ENCODE results near the gene PPHLN1.
A peak's percentile ranks its signal among the peaks of the same experiment; 100 is the strongest.

Gene PPHLN1

DNA sequence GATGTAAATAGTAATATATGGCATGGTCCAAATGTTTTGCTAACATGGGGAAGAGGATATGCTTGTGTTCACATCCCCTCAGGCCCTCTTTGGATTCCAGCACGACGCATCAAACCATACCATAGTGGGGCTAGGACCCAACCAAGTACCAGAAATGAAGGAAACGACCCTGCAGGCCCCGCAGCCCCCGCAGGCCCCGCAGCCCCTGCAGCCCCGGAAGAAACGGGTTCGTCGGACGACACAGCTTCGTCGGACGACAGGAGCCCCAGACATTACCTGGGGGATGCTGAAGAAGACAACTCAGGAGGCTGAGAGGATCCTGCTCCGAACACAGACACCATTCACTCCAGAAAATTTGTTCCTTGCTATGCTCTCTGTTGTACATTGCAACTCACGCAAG is 119.9 kb downstream of the PPHLN1 start:
- no peak for DNase-seq

DNA sequence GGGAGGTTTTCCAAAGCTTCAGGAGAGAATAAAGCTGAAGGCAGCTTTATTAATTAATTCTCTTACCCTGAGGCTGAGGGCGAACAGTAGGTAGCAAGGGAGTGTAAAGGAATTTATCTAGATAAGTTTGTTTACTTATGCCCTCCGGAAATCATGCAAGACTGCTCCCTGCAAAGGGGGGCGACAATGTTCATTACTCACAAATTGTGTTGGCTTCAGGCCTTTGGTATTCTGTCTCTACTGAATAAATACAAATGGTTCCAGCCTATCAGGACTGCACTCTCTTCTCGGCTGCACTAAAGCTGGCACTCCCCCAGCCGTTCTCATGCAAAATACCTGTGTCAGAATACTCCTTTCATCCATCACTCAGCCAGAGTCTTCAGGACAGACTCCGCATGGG is 120.8 kb downstream of the PPHLN1 start:
- DNase-seq = no peak

DNA sequence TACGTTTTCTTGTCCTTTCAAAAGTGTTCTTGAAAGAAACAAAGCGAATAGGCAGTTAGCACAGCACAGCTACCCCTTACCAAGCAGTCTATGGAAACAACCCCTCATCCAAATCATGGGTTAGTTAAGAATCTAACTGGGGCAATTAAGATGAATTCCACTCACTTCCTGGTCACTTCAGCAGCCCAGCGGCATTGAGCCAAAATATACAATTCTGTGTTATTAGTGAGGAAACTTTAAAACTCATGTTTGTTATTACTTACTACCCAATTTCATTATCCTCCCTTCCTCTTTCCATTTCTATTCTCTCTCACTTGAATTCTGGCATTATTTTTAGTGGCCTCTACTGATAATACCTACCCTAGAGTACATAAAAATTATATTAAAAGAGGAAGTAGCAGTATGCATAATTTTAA is 121.4 kb downstream of the PPHLN1 start:
- DNase-seq = no peak

DNA sequence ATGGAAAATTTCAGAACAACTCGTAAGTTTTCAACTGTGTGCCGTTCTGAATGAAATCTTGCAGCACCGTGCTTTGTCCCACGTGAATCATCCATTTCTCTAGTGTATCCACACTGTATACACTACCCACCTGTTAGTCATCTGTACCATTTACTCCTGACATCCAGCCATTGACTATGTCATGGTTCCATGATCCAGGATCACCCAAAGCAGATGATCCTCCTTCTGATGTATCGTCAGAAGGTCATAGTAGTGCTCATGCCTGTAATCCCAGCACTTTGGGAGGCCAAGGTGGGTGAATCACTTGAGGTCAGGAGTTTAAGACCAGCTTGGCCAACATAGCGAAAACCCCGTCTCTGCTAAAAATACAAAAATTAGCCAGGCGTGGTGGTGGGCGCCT is 122.9 kb downstream of the PPHLN1 start:
- no peak for DNase-seq

DNA sequence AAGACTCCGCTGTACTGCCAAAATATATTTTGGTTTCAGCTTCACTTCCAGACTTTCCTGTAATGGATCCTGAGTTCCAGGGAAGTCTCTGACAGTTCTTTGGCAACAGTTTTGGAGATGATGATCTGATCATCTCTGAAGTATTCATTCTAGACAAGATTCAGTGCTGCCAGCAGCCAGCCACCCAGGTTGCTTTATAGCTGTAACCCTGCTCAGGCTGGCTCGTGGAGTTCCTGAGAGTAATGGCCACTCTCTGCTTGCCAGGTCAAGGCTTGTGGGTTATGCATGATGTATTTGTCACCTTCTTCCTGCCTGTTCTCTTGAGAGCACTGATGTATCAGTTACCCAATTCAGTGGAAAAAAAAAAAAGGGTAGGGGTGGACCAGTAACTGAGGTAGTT is 124.3 kb downstream of the PPHLN1 start:
- no peak for DNase-seq

DNA sequence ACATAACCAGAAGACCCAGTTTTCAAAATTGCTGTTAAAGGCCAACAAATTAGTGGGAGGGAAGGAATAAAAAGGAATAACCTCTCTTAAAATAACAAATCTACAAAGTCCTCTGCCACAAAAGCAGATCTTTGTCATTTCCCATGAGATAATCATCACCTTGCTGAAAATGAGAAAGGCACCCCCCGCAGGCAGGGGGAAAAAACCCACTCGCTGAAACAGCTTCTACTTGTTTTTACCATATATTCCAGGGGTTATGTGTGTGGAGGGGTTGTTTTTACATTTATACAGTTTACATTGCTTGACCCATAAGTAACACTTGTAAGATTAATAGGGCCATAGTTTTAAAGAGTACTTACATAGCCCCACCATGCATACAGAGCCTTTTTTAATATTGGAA is 132.6 kb downstream of the PPHLN1 start:
- no peak for DNase-seq

DNA sequence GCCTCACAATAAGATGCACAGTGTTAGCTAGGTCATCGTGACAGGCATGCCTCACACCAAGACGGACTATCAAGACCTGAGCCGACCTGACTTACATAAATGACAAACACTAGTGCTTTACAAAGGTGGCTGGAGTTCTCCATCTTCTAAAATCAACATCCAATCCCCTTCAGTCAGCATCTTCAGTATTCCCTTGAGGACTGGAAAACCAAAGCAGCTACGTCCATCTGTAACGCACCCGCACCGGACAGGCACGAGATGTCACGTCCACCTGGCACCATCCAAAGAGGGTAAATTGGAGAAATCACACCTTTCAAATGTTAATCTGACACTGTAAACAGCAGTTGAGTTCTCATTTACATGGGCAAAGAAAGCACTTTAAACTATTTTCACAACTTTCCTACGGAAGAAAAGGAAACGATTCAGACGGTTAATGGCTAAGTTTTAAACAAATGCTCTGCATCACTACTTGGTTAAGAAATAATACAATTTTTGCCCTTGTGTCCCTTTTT is 133.4 kb downstream of the PPHLN1 start:
- DNase-seq = no peak

DNA sequence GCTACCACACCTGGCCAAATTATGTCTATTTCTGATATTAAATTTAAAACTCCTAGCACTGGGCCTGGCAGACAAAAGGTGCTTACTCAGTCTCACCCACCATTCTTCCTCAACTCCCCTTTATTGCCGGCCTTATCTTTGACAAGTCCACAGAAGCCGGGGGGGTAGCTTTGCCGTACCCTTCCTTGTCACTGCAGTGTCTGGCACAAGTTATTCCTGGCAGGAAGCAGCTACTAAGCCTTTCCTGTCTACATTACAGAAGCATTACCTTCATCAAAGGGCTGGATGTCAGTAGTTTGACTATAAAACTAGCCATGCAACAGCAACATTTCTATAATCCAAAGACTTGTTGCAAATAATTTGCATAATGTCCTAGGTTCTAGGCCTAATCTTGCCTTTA is 136.5 kb downstream of the PPHLN1 start:
- DNase-seq = no peak

DNA sequence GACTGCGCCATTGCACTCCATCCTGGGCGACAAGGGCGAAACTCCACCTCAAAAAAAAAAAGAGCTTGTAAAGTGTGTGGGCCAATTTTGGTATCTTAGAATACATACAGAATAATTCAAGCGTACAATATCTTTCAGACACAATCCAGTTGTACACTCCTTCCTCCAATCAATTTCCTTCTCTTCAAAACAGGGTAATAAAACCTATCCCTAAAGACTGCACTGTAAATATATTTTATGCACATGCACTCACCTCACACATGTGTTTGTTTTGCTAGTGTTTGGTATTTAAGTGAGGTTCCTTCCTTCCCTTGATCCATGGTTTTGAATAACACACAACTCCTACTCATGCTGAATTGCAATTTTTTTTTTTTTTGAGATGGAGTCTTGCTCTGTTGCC is 137.7 kb downstream of the PPHLN1 start:
- no peak for DNase-seq

DNA sequence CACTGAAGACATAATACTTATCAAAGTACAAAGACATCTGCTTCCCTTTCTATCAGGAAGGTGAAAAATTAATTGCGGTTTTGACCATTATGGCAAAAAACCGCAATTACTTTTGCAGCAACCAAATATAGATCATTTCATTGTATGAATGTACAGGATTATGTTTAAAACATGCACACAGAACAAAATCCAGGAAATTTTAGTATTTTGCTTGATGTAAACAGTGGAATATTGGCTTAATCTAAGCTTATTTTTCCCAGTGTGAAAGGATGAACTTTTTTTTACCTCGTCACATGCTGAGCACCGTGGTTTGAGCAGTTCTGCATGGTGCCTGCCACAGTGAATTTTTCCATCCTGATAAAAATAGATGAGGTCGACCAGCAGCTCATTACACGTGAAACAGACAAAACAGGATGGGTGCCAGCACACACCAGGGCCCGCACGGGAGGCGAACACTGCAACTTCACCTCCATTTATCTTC is 142.4 kb downstream of the PPHLN1 start:
- DNase-seq = no peak

DNA sequence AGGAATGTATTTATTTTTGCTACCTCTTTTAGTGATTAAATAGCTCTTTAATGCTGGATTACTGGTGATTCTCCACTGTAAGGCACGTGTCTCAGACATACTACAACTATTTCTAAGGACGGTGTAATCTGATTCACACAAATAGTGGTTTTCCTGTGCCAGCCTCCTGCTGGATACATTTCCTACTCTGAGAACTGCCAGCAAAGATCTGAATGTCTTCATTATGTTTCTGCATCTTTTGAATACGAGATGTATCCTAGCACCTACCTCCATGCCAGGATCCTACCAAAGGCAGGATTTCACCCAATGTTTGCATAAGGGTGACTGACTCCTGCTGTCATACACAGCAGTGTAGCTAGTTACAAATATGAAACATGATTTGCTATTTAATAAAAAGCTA is 143.0 kb downstream of the PPHLN1 start:
- DNase-seq = no peak

DNA sequence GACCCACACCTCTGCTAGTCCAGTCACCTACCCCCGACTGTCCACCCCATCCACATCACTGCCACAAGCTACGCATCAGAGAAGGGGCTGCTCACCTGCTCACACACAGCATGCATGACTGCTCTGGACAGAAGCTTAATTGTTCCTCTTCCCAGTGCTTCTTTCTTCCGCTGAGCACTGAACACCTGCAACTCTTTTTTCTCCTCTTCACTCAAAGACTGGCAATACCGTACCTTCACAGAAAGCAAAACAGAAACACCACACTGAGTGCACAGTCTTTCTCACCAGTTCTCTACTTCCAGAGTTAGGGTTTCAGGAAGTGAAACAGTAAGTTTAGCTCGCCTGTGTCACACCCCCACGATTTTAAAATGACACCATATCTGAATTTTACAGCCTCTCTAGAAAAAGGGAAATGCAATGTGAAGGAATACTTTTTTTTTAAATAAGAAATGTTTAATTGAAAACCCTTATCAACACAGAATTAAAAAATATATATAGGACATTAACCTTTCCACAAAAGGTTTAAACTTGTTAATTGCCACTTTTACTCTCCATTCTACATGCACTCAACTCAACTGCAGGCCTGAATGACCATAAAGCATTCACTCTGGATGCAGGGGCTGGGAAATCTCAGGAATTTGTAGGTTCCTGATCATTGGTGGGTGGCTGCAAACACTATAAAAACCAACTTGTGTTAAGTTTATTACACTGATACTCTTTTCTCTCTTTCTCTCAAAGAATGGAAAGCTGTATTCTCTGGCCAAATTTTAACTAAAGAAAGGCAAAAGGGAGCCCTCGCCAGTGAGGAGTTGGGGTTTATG is 143.6 kb downstream of the PPHLN1 start:
- DNase-seq = no peak

DNA sequence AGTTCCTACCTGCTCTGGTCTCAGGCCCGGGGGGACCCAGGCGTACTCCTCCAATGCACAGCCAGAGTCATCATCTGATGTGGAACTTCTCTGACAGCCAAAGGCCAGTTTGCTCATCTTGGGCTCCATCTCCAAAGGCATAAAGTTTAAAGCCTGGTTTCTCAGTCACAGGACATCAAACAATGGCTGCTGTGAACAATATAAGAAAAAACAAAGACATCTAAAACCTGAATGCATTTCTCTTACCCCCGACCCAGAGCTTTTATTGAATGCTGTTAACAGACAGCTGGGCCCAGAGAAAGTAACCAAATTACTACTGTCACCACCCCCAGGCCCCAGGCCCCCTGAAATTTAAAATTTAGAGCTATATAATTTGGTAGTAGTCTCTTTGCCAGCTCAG is 146.4 kb downstream of the PPHLN1 start:
- no peak for DNase-seq

DNA sequence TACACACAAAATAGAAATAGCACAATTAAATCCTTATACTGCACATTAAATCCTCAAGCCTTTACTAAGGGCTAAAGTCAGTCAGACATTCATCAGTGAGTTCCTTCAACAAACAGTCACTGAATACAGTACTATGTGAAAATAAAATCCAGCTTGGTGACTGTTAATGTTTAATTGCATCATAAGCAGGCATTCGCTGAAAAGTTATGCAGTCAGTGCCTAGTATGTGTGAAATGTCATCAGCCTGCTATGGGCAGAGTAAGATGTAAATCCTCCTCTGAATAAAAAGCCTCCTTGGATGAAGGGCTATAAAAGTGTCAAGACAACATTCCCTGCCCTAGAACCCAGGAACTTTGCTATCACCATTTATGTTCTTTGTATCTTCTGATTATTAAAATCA is 147.2 kb downstream of the PPHLN1 start:
- no peak for DNase-seq

DNA sequence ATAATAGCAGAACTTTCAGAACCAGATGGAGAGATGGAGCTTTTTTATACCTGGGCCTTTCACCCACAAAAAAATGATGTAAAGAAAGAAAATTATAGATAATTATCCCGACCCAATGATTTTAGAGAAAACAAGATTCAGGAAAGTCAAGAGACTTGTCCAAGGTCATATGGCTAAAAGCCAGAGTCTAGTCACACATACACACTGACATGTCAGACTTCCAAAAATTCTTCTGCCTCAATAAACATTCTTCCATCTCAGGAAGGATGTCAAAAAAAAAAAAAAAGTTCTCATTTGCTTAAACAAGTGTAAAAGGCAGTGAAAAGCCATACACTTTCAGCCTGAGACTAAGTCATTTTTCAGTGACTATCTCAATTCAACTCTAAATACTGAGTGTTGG is 147.6 kb downstream of the PPHLN1 start:
- no peak for DNase-seq

DNA sequence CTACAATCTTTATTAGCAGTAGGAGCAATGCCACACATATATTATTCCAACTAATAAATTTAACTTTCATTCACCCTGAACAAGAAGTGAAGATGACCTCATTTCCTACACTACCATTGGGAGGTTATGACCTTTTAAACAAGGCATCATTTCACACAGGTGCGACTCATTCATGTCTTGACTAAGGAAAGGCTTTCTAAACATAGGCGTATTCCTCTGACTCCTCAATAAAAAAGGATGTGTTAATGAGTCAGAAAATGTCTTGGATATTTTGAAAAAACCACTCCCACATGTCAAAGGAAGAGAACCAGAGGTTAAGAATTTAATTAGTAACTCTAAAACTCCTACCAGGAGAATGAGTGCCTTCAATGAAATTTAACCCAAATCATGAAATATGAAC is 148.4 kb downstream of the PPHLN1 start:
- DNase-seq = no peak

DNA sequence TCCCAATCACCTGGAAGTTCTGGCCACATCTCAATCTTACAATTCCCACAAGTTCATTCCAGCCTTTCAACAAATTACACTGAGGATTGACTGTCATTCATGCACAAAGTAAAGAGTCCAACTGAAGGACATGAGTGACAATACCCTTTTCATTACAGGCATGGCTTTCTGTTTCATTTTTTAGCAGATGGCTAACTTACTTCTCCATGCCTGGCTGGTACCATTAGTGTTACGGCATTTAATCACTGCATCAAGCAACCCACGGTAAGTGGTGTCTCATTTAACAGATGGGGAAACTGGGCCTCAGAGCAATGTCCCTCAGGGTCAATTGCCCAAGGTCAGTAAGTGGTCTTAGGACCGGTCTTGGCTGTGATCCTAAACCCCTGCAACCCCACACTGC is 149.1 kb downstream of the PPHLN1 start:
- no peak for DNase-seq

DNA sequence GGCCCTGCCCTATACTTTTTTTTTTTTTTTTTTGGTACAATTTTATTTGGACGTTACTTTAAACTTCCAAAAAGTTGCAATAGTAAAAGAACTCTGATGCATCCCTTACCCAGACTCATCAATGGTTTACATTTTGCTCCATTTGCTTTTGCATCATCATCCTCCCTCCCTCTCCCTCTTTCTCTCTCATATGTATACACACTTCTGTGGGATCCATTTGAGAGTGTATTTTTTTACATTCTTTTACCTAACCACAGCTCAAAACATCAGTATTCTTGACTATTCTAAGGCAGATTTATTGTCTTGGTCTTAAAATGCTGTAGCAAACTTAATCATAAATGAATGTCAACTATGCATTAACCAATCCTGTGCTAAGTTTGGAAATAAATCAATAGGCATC is 152.0 kb downstream of the PPHLN1 start:
- no peak for DNase-seq

DNA sequence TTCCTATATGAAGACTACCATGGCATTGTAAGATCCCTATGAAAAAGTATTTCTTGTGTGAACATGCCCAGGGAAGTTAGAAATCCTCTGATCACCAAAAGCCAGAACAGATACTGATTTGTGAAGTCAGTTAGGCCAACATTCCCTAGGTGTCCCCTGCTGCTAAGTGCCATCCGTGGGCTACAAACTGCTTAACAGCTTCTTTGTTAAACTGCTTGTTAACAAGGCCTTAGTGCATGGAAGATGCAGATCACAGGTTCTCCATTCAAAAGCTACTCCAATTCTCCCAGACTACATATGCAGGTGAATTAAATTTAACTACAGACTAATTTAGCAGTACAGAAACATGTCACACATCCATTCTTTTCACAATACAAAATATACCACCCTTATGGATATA is 155.4 kb downstream of the PPHLN1 start:
- DNase-seq = no peak

DNA sequence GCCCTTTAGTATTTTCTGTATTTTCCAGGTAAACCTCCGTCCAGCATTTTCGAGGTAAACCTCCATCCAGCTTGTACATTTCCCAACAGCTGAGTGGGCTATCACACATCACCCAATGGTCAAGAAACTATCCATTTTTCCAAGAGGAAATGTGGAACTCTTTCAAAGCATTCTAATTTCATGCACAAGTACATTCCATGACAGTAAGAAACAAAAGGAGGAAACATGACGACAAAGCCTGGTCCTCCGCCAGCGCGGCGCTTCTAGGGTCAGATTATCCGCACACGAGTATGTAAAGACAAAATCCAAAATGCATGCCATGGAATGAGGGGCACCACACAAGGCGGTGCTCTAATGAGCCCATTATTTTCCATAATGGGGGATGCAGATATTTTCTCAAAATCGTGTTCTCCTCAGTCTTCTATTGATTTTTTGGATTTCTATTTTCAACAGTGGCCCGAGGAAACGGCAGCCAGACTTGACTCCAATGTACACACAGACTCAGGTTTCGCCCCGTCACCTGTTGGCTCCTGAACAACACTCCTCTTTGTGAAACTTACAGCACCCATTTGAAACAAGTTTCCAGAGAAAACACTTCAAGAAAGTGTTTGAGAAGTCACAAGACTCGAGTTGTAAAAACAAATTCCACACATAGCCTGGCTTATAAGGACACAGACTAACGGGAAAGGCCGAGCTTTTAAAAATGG is 156.2 kb downstream of the PPHLN1 start:
- DNase-seq = no peak

DNA sequence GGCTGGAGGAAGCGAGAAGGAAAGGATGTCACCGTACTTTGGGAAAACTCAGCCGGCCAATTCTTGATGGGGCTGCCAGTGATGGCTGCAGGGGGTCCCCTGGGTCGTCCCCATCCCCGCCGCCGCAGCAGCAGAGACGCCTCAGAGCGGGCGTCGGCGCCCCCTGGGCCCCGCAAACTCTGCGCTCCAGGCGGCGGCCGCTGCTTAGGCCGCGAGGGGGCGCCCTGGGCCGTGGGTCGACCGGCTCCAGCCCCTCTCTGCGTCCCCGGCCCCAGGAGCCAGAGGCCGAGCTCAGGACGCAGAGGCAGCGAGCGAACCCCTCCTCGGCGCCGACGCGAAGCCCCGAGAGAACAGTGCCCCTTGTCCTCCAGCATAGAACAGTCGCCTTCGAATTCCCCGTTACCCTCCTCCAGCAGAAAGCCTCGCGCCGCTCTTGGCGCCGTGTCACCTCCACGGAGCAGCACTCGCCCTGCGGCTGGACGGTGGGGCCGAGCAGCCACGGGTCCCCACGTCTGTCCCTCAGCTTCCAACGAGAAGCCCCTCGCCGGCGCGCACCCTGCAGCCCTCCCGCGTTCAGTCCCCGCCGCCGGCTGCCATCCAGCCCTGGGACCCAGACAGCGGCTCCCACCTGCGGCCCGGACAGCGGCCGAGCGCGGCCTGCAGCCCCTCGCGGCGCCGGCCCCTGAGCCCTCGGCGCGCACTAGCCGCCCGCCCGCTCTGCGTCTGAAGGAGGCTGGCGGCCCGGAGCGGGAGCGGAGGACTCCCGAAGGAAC is 157.0 kb downstream of the PPHLN1 start:
- DNase-seq = peak; percentile 29

DNA sequence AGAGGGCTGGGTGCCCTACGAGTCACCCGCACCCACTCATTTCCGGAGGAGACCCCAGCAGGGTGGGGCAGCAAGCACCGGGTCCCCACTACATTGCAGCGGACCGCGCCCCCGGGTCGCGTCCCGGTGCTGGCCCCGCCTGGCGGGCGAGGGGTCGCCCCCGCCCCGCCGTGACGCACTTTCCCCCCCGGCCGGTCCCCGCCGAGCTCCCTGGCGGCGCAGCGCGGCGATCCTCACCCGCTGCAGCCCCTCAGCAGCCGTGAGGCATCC is 157.5 kb downstream of the PPHLN1 start:
- no peak for DNase-seq

DNA sequence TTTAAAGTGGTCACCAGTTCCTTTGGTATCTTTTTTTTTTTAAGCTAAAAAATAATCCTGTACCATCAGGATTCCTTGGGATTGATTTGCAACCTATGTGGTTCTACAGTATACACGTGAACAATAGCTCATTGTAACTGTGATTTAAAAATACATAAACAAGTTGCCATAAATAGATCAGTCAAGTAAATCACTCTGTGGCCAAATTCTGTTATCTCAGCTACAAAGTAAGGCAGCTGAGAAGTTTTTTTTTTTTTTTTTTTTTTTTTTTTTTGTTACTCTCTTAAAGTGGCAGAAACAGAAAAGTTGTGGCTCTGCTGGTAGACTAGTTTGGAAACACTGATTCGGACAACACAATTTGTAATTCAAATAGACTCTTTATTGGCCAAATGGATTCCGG is 159.0 kb downstream of the PPHLN1 start:
- no peak for DNase-seq

DNA sequence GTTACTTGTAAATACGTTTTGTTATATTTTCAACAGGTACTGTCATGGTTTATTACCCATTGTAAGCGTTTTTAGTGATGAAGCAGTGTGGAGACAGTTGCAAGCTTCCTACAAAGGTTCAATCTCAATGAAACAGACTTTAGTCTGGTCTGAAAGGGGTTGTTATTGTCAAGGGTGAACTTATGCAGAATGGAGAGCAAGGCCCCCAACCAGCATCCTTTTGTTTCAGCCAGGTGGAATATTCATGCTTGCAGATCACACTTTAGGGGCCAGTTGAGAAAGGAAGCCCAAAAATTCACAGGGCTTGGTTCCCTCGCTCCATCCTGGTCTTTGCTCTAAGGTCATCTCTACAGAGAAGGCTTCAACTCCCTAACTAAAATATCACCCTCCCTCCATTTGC is 159.9 kb downstream of the PPHLN1 start:
- DNase-seq = no peak
